HG02870 (cell line): ENCODE results near the gene ADAP1.
"Not testable (repeated sequence)": the region's sequence is repeated elsewhere in the genome, so short reads cannot be mapped to it uniquely, and the experiment has no call there.

Experiments
- ATAC-seq: cut with Tn5 transposase; IDR thresholded peaks from one replicate; pipeline ENCODE4 v1.9.1; 2021; ENCODE audit warnings: mild to moderate bottlenecking, moderate library complexity; ENCODE audit not compliant: unreplicated experiment

The ADAP1 gene

DNA sequence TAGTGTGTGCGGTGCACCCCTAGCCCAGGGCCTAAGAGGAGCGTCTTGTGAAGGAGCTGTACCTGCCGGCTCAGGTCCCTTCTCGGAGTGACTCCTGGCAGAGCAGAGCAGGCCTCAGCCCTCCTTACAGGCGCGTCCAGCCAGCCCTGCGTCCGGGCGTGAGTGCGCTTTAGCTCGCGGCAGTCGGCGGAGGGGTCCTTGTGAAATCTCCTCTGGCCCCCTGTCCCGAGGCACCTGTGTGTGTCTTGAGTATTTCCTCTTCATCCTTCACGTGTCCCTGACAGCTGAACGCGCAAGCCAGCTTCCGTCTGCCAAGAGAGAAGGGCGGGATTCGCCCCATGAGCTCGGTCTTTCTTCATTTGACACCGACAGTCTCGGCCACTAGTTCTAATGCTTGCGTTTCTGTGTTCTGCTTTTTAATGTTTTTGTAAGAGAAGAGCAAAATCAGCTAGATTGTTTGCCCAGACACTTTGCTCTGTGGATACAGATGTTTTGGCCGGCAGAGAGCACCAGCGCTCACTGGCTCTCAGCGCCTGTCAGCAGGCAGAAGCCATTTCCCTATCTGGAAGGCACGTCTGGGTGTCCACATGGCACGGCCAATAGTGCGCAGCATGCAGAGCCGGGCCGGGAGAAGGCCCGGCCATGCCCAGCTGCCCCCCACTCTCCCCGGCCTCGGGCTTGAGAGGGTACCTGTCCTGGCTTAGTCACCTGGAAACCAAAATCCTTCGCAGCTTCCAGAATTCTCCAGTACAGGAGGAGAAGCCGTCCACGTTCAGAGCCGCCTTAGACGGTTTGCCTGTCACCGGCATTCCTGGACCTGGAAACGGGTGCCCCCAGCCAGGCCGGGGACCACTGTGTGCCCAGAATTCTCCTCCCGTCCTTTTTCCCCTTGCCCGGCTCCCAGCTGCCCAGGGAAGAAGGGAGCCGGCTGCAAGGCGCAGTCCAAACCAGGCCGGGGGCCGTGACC, 71.1 kb downstream of the ADAP1 start:
- no peak for ATAC-seq

- no peak for ATAC-seq
Observed at GRCh38 chr7:882336-883035, 72.0 kb downstream of the ADAP1 start.

GRCh38 chr7:881441-882234, 72.8 kb downstream of the ADAP1 start:
- ATAC-seq = no peak

GRCh38 chr7:880450-880849, 74.0 kb downstream of the ADAP1 start:
- no peak for ATAC-seq

DNA sequence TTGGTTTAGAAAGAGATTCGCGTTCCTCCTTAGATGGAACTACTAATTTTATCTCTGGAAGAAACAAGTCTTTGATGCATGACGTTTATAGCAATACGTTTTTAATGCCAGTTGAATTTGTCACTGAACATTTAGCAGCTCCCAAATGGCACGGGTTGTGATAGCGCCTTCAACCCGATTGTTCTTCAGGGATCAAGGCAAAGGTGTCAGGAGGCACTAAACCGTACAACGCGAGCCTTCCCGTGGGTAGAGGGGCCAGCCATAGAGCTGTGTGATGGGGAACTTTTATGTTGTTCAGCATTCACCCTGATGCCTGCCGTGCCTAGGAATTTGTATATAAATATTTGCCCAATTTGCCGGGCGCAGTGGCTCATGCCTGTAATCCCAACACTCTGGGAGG, 74.8 kb downstream of the ADAP1 start:
- ATAC-seq = no peak

DNA sequence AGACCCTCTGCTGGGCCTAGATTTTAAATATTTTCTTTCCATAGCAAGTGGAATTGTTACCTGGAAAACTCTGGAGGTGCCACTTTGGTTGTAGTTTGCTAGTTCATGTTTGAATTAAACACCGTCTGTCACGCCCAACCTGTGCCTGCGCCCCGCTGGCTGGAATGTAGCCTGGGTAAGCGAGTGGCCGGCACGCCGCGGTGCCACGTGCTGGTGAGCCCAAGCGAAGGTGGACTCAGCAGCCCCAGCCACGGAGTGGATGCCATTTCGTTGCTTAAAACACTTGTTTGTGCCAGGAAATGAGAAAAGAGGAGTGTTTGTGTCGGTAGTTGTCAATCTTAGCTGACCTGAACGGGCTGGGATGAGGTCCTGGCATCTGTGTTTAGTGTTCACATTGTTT, 75.4 kb downstream of the ADAP1 start:
- no peak for ATAC-seq

DNA sequence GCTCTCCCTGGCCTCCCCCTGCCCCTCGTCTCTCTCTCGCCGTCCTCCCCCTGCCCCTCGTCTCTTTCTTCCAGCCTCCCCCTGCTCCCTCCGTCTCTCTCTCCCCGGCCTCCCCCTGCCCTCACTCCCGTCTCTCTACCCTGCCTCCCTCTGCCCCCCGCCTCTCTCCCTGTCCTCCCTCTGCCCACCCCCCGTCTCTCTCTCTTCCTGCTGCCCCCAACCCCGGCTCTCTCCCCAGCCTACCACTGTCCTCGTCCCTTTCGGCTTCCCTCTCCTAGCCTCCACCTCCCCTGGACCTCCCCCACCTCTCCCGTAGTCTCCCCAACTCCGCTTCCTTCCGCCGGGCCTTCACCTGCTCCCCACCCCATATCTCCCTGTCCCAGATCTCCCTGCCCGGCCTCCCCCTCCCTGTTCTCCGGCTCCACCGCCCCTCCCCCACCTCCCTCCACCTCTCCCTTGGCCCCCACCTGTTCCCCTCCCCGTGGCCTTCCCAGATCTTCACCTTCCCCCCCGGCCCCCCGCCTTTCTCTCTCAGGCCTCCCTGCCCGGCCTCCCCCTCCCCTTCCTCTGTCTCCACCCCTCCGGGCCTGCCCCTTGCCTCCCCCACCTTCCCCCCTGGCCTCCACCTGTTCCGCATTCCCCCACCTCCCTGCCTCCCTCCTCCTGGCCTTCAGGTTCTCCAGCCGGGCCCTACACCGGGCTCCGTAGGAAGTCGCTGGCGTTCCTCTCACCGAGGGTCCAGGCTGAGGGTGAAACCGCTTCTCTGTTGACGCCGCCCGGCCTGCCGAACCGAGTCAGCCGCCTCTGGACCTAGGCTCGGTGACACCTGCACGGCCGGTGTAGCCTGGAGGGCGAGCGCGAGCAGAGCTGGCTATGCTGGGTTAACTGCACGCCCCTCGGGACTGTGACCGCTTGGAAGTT, 76.9 kb downstream of the ADAP1 start:
- ATAC-seq = no peak

DNA sequence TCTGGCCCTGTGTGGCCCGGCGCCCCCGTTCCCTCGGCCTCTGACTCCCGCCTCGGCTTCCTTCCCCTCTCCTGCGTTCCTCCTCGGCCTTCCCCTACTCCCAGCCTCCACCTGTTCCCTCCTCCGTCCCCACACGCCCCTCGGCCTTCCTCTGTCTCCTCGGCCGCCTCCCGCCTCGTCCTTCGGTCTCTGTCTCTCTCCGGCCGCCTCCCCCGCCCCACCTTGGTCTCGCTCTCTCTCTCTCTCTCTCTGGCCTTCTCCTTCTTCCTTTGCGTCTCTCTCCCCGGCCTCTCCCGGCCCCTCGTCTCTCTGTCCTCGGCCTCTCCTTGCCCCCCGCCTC, 77.5 kb downstream of the ADAP1 start:
- peak; percentile 25 for ATAC-seq

DNA sequence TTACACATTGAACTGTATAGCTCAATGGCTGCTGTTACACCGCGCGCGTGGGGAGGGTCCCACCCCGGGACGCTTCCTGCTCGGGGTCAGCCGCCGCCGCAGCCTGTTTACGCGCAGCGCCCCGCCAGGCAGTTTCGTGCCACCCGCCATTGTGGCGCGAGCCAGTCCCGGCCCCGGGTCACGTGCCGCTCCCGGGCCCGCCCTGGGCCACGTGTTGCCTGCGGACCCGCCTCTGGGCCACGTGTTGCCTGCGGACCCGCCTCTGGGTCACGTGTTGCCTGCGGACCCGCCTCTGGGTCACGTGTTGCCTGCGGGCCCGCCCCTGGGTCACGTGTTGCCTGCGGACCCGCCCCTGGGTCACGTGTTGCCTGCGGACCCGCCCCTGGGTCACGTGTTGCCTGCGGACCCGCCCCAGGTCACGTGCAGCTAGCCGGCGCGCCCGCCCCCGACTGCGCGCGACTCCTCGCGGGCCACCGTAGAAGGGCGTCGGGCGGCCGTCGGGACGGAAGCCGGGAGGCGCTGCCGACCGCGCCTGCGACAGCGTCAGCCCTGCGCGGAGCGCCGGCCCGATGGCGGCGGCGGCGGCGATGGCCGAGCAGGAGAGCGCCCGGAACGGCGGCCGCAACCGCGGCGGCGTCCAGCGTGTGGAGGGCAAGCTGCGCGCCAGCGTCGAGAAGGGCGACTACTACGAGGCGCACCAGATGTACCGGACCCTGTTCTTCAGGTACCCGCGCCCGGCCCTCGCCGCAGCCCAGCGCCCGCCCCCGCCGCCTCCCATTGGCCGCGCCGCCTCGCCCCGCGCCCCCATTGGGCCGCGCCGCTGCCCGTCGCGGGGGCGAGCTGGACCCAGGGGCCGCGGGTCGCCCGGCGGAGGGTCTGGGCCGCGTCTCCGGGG, 78.2 kb downstream of the ADAP1 start, which contains the start of gene GET4:
GET4 (plus strand) TSS at position 478 of the 895 bp plus-strand sequence; CDS start at position 570, 92 bp downstream.
- peak; percentile 67 for ATAC-seq

- ATAC-seq = no peak
Observed at GRCh38 chr7:875476-876076, 78.9 kb downstream of the ADAP1 start.

DNA sequence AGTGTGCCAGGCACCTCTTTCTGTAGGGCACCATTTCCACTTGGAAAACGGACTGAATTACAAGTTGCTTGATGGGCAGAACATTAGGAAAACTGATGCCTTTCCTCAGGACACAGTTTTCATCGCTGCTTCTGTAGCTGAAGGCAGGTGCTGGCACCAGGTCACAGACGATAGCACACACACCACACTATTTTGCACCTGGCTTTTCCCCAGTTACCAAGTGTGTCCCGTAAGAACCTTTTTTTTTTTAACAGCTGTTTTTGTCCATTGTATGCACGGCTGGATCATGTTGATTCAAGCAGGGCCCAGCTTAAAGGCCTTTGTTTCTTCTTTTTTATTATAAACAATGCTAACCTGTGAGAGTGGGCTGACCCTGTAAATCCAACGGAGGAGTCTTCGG, 79.4 kb downstream of the ADAP1 start:
- no peak for ATAC-seq

GRCh38 chr7:874031-874749, 80.3 kb downstream of the ADAP1 start:
- ATAC-seq = no peak

- ATAC-seq = peak; percentile 28
Observed at GRCh38 chr7:873367-874002, 81.0 kb downstream of the ADAP1 start.

DNA sequence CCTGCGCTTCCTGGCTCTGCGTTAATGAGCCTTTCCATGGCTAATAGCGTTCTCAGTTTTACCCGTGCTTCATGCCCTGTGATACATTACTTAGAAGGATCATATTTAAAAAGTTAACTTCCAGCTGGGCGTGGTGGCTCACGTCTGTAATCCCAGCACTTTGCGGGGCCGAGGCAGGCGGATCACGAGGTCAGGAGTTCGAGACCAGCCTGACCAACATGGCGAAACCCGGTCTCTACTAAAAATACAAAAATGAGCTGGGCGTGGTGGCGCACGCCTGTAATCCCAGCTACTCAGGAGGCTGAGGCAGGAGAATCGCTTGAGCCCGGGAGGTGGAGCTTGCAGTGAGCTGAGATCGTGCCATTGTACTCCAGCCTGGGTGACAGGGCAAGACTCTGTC, 81.8 kb downstream of the ADAP1 start:
- ATAC-seq = not testable (repeated sequence)

- ATAC-seq = no peak
Observed at GRCh38 chr7:871900-872537, 82.5 kb downstream of the ADAP1 start.

- no peak for ATAC-seq
Observed at GRCh38 chr7:869348-869747, 85.1 kb downstream of the ADAP1 start.

- ATAC-seq = no peak
Observed at GRCh38 chr7:868189-868486, 86.3 kb downstream of the ADAP1 start.
